SK-N-SH treated with all-trans-retinoic acid at 6 μM for 48 hours (cell line): ENCODE results near the gene RITA1.
A peak's percentile ranks its signal among the peaks of the same experiment; 100 is the strongest.

ENCODE experiments used
- ATAC-seq: fragments of 200-7000 bp; cut with Tn5 transposase; 3 replicates; pipeline ENCODE4 v1.9.1; 2020; ENCODE audit warnings: mild to moderate bottlenecking, moderate library complexity
- BACH2 ChIP-seq: fragments of 250-450 bp; sonication (Bioruptor Pico); IDR thresholded peaks from 2 replicates; pipeline ENCODE4 v1.9.0; 2021; ENCODE audit warnings: mild to moderate bottlenecking, borderline replicate concordance
- CSDC2 ChIP-seq: fragments of 250-450 bp; sonication (Bioruptor Pico); IDR thresholded peaks from 2 replicates; pipeline ENCODE4 v1.5.0; 2020; ENCODE audit warnings: mild to moderate bottlenecking, moderate library complexity
- ESRRG ChIP-seq: fragments of 250-450 bp; sonication (Bioruptor Pico); IDR thresholded peaks from 2 replicates; pipeline ENCODE4 v1.6.1; 2021; ENCODE audit warnings: mild to moderate bottlenecking
- GLIS3 ChIP-seq: fragments of 250-450 bp; sonication (Bioruptor Pico); IDR thresholded peaks from 2 replicates; pipeline ENCODE4 v1.5.0; 2020; ENCODE audit warnings: mild to moderate bottlenecking, moderate library complexity
- ISL1 ChIP-seq: fragments of 250-450 bp; sonication (Bioruptor Pico); IDR thresholded peaks from 2 replicates; pipeline ENCODE4 v2.1.2; 2022; ENCODE audit warnings: mild to moderate bottlenecking, moderate library complexity
- PPARA ChIP-seq: fragments of 250-450 bp; sonication (Bioruptor Pico); IDR thresholded peaks from 2 replicates; pipeline ENCODE4 v1.5.0; 2020; ENCODE audit warnings: mild to moderate bottlenecking, borderline replicate concordance
- RARB ChIP-seq: fragments of 250-450 bp; sonication (Bioruptor Pico); IDR thresholded peaks from 2 replicates; pipeline ENCODE4 v1.8.0; 2021; ENCODE audit warnings: mild to moderate bottlenecking, moderate library complexity
- SNAI2 ChIP-seq: fragments of 250-450 bp; sonication (Bioruptor Pico); IDR thresholded peaks from 2 replicates; pipeline ENCODE4 v1.5.0; 2020; ENCODE audit warnings: mild to moderate bottlenecking, moderate library complexity
- TCF4 ChIP-seq: fragments of 250-450 bp; sonication (Bioruptor Pico); IDR thresholded peaks from 2 replicates; pipeline ENCODE4 v1.8.0; 2021; ENCODE audit warnings: mild to moderate bottlenecking, moderate library complexity, borderline replicate concordance
- TOX ChIP-seq: fragments of 250-450 bp; sonication (Bioruptor Pico); IDR thresholded peaks from 2 replicates; pipeline ENCODE4 v1.8.0; 2021; ENCODE audit warnings: mild to moderate bottlenecking, moderate library complexity, borderline replicate concordance
- ZC3H10 ChIP-seq: fragments of 250-450 bp; sonication (Bioruptor Pico); IDR thresholded peaks from 2 replicates; pipeline ENCODE4 v1.5.1; 2021; ENCODE audit warnings: mild to moderate bottlenecking, moderate library complexity
- ZFP3 ChIP-seq: fragments of 250-450 bp; sonication (Bioruptor Pico); IDR thresholded peaks from 2 replicates; pipeline ENCODE4 v1.5.0; 2020; ENCODE audit warnings: mild to moderate bottlenecking, moderate library complexity
- ZFP30 ChIP-seq: fragments of 450-650 bp; formaldehyde crosslinking; IDR thresholded peaks from 2 replicates; pipeline ENCODE4 v1.5.0; 2022; ENCODE audit warnings: mild to moderate bottlenecking, moderate library complexity
- ZNF565 ChIP-seq: fragments of 450-650 bp; formaldehyde crosslinking; conservative IDR thresholded peaks from 2 replicates; pipeline ENCODE4 v1.5.0; 2020; ENCODE audit warnings: low read depth, mild to moderate bottlenecking, moderate library complexity
- ZNF70 ChIP-seq: fragments of 450-650 bp; formaldehyde crosslinking; IDR thresholded peaks from 2 replicates; pipeline ENCODE4 v1.5.0; 2020; ENCODE audit warnings: mild to moderate bottlenecking, moderate library complexity
- ZNF8 ChIP-seq: fragments of 450-650 bp; formaldehyde crosslinking; IDR thresholded peaks from 2 replicates; pipeline ENCODE4 v1.5.0; 2020; ENCODE audit warnings: mild to moderate bottlenecking, moderate library complexity
- TF ChIP-seq, protein P1 (sequence below): fragments of 250-450 bp; sonication (Bioruptor Pico); IDR thresholded peaks from 2 replicates; pipeline ENCODE4 v1.8.0; 2020; ENCODE audit warnings: mild to moderate bottlenecking, moderate library complexity, borderline replicate concordance
- TF ChIP-seq, protein P2 (sequence below): fragments of 250-450 bp; sonication (Bioruptor Pico); IDR thresholded peaks from 2 replicates; pipeline ENCODE4 v1.5.1; 2021; ENCODE audit warnings: mild to moderate bottlenecking, moderate library complexity
- TF ChIP-seq, protein P3 (sequence below): fragments of 250-450 bp; sonication (Bioruptor Pico); IDR thresholded peaks from 2 replicates; pipeline ENCODE4 v1.5.1; 2020; ENCODE audit warnings: low read depth, mild to moderate bottlenecking, moderate library complexity
- TF ChIP-seq, protein P4 (sequence below): fragments of 250-450 bp; sonication (Bioruptor Pico); IDR thresholded peaks from 2 replicates; pipeline ENCODE4 v1.8.0; 2021; ENCODE audit warnings: low read depth, mild to moderate bottlenecking, moderate library complexity, borderline replicate concordance

Gene RITA1

DNA sequence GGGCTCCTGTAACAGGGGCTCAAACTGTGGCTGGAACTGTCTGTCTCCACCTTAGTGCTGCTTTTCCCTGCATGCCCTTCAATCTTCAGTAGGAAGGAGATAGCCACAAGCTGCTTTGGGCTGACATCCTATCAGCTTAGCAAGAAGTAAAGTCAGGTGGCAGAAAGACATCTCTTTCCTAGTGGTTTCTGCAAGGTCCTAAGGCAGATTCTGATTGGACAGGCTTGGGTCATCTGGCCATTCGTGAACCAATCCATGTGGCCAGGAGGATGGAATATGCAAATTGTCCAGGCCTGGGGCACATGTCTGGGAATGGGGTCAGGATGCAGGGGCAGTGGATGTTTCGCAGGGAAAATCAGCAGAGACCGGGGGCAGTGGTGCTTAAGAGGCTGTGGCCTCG, 5.2 kb downstream of the RITA1 start:
- TF ChIP-seq PPARA (CRISPR knock-in tag) (no peak), TOX (no peak), RARB (CRISPR knock-in tag) (no peak), BACH2 (CRISPR knock-in tag) (no peak), ZNF70 (CRISPR knock-in tag) (no peak), ZNF565 (no peak), TCF4 (CRISPR knock-in tag) (no peak), ZFP3 (CRISPR knock-in tag) (no peak), ZC3H10 (CRISPR knock-in tag) (no peak), GLIS3 (no peak)
- TF ChIP-seq, protein P1, sequence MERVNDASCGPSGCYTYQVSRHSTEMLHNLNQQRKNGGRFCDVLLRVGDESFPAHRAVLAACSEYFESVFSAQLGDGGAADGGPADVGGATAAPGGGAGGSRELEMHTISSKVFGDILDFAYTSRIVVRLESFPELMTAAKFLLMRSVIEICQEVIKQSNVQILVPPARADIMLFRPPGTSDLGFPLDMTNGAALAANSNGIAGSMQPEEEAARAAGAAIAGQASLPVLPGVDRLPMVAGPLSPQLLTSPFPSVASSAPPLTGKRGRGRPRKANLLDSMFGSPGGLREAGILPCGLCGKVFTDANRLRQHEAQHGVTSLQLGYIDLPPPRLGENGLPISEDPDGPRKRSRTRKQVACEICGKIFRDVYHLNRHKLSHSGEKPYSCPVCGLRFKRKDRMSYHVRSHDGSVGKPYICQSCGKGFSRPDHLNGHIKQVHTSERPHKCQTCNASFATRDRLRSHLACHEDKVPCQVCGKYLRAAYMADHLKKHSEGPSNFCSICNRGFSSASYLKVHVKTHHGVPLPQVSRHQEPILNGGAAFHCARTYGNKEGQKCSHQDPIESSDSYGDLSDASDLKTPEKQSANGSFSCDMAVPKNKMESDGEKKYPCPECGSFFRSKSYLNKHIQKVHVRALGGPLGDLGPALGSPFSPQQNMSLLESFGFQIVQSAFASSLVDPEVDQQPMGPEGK (CRISPR knock-in tag), result no peak
- TF ChIP-seq, protein P2, sequence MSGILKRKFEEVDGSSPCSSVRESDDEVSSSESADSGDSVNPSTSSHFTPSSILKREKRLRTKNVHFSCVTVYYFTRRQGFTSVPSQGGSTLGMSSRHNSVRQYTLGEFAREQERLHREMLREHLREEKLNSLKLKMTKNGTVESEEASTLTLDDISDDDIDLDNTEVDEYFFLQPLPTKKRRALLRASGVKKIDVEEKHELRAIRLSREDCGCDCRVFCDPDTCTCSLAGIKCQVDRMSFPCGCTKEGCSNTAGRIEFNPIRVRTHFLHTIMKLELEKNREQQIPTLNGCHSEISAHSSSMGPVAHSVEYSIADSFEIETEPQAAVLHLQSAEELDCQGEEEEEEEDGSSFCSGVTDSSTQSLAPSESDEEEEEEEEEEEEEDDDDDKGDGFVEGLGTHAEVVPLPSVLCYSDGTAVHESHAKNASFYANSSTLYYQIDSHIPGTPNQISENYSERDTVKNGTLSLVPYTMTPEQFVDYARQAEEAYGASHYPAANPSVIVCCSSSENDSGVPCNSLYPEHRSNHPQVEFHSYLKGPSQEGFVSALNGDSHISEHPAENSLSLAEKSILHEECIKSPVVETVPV (CRISPR knock-in tag), result no peak
- TF ChIP-seq, protein P3, sequence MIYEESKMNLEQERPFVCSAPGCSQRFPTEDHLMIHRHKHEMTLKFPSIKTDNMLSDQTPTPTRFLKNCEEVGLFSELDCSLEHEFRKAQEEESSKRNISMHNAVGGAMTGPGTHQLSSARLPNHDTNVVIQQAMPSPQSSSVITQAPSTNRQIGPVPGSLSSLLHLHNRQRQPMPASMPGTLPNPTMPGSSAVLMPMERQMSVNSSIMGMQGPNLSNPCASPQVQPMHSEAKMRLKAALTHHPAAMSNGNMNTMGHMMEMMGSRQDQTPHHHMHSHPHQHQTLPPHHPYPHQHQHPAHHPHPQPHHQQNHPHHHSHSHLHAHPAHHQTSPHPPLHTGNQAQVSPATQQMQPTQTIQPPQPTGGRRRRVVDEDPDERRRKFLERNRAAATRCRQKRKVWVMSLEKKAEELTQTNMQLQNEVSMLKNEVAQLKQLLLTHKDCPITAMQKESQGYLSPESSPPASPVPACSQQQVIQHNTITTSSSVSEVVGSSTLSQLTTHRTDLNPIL (CRISPR knock-in tag), result no peak
- peak; percentile 61 for ATAC-seq

DNA sequence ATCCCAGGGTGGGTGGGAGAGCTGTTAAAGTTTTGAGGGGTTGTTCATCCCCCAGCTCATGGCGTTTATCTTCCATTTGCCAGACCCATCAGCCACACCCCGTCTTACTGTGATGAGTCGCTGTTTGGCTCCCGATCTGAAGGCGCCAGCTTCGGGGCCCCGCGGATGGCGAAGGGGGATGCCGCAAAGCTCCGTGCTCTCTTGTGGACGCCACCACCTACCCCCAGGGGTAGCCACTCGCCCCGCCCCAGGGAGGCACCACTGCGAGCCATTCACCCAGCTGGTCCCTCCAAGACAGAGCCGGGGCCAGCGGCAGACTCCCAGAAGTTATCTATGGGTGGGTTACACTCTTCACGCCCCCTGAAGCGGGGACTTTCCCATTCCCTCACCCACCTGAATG, 5.7 kb downstream of the RITA1 start:
- no peak for ATAC-seq
- no peak for TF ChIP-seq ISL1

DNA sequence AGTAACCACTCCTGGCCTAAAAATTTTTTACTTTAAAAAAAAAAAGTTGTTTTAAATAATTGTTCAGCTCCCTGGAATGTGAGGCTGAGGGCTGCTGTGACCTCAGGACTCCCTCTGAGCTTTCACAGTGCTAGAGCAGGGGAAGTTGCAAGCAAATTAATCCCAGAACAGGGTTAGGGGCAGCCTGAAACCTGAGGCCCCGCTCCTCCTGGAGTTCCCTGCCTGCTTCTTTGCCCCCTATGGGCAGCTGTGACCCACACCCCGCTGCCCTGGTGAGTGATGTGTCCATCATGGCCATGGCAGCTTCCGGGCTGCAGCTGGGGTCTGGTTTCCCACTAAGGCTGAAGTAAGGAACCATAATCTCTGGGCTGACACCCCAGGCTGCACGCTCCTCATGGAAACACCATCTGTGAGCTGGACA, 9.5 kb downstream of the RITA1 start:
- ATAC-seq, result peak; percentile 53
- no peak for TF ChIP-seq PPARA (CRISPR knock-in tag)
- no peak for TF ChIP-seq TOX
- TF ChIP-seq ZNF70 (CRISPR knock-in tag), result no peak
- TF ChIP-seq TCF4 (CRISPR knock-in tag), result no peak
- TF ChIP-seq CSDC2 (CRISPR knock-in tag), result no peak
- TF ChIP-seq ZFP3 (CRISPR knock-in tag), result no peak
- TF ChIP-seq, protein P3 (CRISPR knock-in tag), result no peak
- TF ChIP-seq, protein P1 (CRISPR knock-in tag), result no peak
- TF ChIP-seq RARB (CRISPR knock-in tag), result no peak
- TF ChIP-seq BACH2 (CRISPR knock-in tag), result no peak
- TF ChIP-seq SNAI2, result no peak
- TF ChIP-seq, protein P2 (CRISPR knock-in tag), result no peak
- TF ChIP-seq ZNF8 (CRISPR knock-in tag), result no peak
- no peak for TF ChIP-seq ESRRG (CRISPR knock-in tag)
- no peak for TF ChIP-seq ISL1
- TF ChIP-seq ZFP30 (CRISPR knock-in tag), result no peak
- TF ChIP-seq, protein P4, sequence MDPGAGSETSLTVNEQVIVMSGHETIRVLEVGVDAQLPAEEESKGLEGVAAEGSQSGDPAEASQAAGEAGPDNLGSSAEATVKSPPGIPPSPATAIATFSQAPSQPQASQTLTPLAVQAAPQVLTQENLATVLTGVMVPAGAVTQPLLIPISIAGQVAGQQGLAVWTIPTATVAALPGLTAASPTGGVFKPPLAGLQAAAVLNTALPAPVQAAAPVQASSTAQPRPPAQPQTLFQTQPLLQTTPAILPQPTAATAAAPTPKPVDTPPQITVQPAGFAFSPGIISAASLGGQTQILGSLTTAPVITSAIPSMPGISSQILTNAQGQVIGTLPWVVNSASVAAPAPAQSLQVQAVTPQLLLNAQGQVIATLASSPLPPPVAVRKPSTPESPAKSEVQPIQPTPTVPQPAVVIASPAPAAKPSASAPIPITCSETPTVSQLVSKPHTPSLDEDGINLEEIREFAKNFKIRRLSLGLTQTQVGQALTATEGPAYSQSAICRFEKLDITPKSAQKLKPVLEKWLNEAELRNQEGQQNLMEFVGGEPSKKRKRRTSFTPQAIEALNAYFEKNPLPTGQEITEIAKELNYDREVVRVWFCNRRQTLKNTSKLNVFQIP (CRISPR knock-in tag), result no peak
- no peak for TF ChIP-seq ZNF565
- TF ChIP-seq ZC3H10 (CRISPR knock-in tag), result no peak
